Bronchial epithelial cell (primary cell): ENCODE data around the gene PARVB. TPM values are rescaled to one million over a fixed set of nuclear protein-coding genes. Genes with fewer than 3 reads are reported as not detected.

Experiments used
- DNase-seq: peaks from one replicate; pipeline ENCODE4 v3.0.0-alpha.2; 2010; ENCODE audit warnings: low read depth
- FAIRE-seq: peaks from 2 replicates; lab custom pipeline; 2011; peaks lifted over from hg19 to GRCh38; lab: Jason Lieb, UNC
- H3K27me3 ChIP-seq: 2 replicates; pipeline ENCODE4 v1.5.1; 2011; ENCODE audit warnings: low read length; ENCODE audit not compliant: control insufficient read depth, insufficient read depth
- H3K36me3 ChIP-seq: 2 replicates; pipeline ENCODE4 v1.5.1; 2011; ENCODE audit warnings: low read length; ENCODE audit not compliant: control insufficient read depth, insufficient read depth
- H3K4me3 ChIP-seq: 2 replicates; pipeline ENCODE4 v1.5.1; 2011; ENCODE audit warnings: mild to moderate bottlenecking, low read depth, low read length, control low read depth
- CTCF ChIP-seq: IDR thresholded peaks from 2 replicates; pipeline ENCODE4 v1.5.1; 2011; ENCODE audit warnings: mild to moderate bottlenecking, moderate library complexity, low read length, control low read depth, inconsistent platforms; ENCODE audit not compliant: insufficient read depth, severe bottlenecking
- total RNA-seq: library from RNA; depleted of rRNA; stranded (reverse); fragments of >200 nt; gene quantifications from 2 replicates; pipeline ENCODE4 v1.2.1, GENCODE V29; 2014

Gene PARVB
- total RNA-seq, 1 donor from 2014 or later: 3.4 TPM

GRCh38 chr22:44118645-44119315 is 94.7 kb downstream of the PARVB start:
- no peaks in the 10 kb centered on the region for H3K36me3 ChIP-seq
- FAIRE-seq (no peak), DNase-seq (no peak)
- no peaks in the 10 kb centered on the region for H3K27me3 ChIP-seq
- TF ChIP-seq CTCF: no peak
- no peak overlapping the region for H3K4me3 ChIP-seq

GRCh38 chr22:44119669-44120313 is 95.7 kb downstream of the PARVB start:
- FAIRE-seq: no peak
- Histone ChIP-seq H3K4me3 (no peak overlapping the region), H3K27me3 (no peaks in the 10 kb centered on the region), H3K36me3 (no peaks in the 10 kb centered on the region)
- no peak for TF ChIP-seq CTCF
- DNase-seq: no peak

GRCh38 chr22:44120314-44120704 is 96.2 kb downstream of the PARVB start:
- FAIRE-seq: no peak
- no peak for TF ChIP-seq CTCF
- Histone ChIP-seq H3K36me3 (no peaks in the 10 kb centered on the region), H3K4me3 (no peak overlapping the region), H3K27me3 (no peaks in the 10 kb centered on the region)
- DNase-seq: no peak

GRCh38 chr22:44125421-44125820 is 101.3 kb downstream of the PARVB start:
- H3K27me3 ChIP-seq: no peaks in the 10 kb centered on the region
- H3K36me3 ChIP-seq: no peaks in the 10 kb centered on the region
- no peak overlapping the region for H3K4me3 ChIP-seq
- FAIRE-seq: no peak
- TF ChIP-seq CTCF: no peak
- no peak for DNase-seq

- TF ChIP-seq CTCF: no peak
These were observed 102.7 kb downstream of the PARVB start for GRCh38 chr22:44126807-44127206.

GRCh38 chr22:44127356-44127755 is 103.3 kb downstream of the PARVB start:
- peak; percentile 64 for FAIRE-seq
- Histone ChIP-seq H3K4me3 (no peak overlapping the region), H3K27me3 (no peaks in the 10 kb centered on the region), H3K36me3 (no peaks in the 10 kb centered on the region)
- no peak for DNase-seq
- no peak for TF ChIP-seq CTCF

More at GRCh38 chr22:44126807-44127206, 102.7 kb downstream of the PARVB start:
- Histone ChIP-seq H3K36me3 (no peaks in the 10 kb centered on the region), H3K4me3 (no peak overlapping the region), H3K27me3 (no peaks in the 10 kb centered on the region)
- DNase-seq: no peak
- FAIRE-seq: no peak
